Mononuclear cell (primary cell): ENCODE results near the gene DPY30. TPM values are rescaled to one million over a fixed set of nuclear protein-coding genes. Genes with fewer than 3 reads are reported as not detected.
"Not testable (repeated sequence)": the region's sequence is repeated elsewhere in the genome, so short reads cannot be mapped to it uniquely, and the experiment has no call there.

Source experiments
- H3K27me3 ChIP-seq: 2 replicates; pipeline ENCODE4 v1.6.0; 2011; ENCODE audit warnings: low read length, control low read depth; ENCODE audit not compliant: insufficient read depth
- H3K4me1 ChIP-seq: 2 replicates; pipeline ENCODE4 v1.5.1; 2011; ENCODE audit warnings: mild to moderate bottlenecking, low read length, control low read depth; ENCODE audit not compliant: insufficient read depth
- H3K4me3 ChIP-seq: 2 replicates; pipeline ENCODE4 v1.5.1; 2011; ENCODE audit warnings: mild to moderate bottlenecking, low read length, moderate library complexity
- H3K9me3 ChIP-seq: 2 replicates; pipeline ENCODE4 v1.5.1; 2011; ENCODE audit warnings: low read depth, mild to moderate bottlenecking, control low read depth, low read length
- total RNA-seq: library from RNA; depleted of rRNA; stranded (reverse); fragments of >200 nt; gene quantifications from one replicate; pipeline ENCODE4 v1.2.3, GENCODE V29; 2012

The DPY30 gene
- 9.3 TPM for total RNA-seq

DNA sequence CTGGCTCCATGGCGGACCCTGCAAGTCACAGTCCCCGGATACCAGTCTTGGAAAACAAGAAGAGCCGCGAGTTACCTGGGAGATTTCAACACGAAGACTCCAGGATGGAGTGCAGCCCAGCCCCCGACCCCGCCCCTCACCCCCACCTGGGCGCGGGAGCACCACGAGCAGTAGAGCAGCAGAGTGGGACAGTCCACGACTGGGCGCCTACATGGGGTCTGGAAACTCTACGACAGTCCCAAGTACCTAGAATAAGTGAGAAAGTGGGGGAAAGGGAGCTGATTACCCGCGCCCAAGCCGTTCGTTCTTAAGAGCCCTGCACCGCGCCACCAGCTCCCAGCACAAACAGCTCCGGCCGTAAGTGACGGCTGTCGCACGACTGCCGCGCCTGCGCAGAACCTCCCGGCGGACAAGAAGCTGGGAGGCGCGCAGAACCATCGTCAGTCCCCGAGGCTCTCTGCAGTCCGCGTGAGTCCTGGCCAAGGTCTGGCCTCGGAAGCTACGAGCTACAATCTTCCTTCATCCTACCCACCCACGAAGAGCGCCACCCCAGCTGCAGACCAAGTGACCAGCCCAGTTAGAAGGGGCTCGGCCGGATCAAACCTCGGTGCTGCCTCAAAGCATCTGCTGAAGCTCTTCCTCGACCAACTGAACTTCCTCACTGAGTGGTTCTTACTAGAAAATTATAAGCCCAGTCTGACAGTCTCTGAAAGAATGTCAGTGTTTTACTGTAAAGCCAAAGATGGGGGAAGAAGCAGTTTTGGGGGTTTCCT lies at the start of gene DPY30:
DPY30 (minus strand) TSS at position 359 of the 773 bp plus-strand sequence; CDS start at position 10, 349 bp downstream.
- Histone ChIP-seq H3K4me3 (peak within 1 kb of the TSS; percentile 59), H3K4me1 (peaks cover 13% of the 10 kb centered on the region), H3K27me3 (no peaks in the 10 kb centered on the region)

DNA sequence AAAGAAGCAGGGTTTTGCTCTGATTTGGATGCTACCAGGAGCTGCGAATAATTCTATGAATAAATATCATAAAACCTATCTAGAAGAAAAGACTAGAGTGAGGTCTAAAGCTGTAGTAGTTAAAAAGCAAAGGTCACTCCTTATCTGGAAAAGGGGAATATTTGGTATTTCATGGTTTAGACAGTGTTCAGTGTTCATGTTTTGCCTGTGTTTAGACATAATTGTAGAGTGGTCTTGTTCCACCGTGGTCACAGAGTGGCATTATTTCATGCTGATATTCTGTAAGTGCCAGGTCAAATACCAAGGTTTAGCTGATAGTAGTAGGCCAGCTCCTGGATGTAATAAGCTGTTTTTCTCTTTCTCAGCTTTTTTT lies 34.5 kb upstream of the DPY30 start:
- Histone ChIP-seq H3K4me1 (peaks cover 10% of the 10 kb centered on the region), H3K27me3 (no peaks in the 10 kb centered on the region), H3K9me3 (no peaks in the 10 kb centered on the region), H3K4me3 (no peak overlapping the region)

More for the DNA sequence above, at the start of gene DPY30:
- no peaks in the 10 kb centered on the region for H3K9me3 ChIP-seq

DNA sequence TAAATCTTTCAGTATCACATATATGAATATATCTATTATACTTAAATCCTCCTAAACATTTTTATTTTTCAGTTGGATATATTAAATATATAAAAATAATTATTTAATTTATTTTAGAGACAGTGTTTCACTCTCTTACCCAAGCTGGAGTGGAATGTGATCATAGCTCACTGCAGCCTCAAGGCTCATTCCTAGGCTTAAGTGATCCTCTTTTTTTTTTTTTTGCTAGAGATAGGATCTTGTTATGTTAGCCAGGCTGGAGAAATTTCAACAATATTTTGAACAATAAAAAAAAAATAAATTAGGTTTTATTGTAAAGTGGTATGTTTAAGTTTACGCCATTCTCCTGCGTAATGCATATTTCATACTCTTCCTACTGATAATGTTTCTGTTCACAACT lies 27.9 kb upstream of the DPY30 start:
- Histone ChIP-seq H3K4me3 (no peak overlapping the region), H3K27me3 (no peaks in the 10 kb centered on the region), H3K4me1 (peaks cover 45% of the 10 kb centered on the region), H3K9me3 (no peaks in the 10 kb centered on the region)

DNA sequence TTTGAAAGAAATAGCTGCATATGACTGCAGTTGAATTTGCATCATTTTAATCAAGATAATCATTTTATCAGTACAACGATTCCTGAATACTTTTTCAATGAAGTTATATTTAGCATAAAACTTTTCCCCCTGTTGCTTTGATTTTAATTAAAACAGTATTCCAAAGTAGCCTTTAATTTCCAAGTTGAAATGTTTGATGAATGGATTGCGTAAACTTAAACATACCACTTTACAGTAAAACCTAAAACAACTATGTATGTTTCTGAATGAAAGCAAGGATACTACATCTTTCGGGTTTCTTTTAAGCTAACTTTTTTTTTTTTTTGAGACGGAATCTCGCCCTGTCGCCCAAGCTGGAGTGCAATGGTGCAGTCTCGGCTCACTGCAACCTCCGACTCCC lies 25.1 kb upstream of the DPY30 start:
- Histone ChIP-seq H3K4me3 (peak overlapping the region; percentile 99), H3K27me3 (no peaks in the 10 kb centered on the region), H3K4me1 (peaks cover 44% of the 10 kb centered on the region)

DNA sequence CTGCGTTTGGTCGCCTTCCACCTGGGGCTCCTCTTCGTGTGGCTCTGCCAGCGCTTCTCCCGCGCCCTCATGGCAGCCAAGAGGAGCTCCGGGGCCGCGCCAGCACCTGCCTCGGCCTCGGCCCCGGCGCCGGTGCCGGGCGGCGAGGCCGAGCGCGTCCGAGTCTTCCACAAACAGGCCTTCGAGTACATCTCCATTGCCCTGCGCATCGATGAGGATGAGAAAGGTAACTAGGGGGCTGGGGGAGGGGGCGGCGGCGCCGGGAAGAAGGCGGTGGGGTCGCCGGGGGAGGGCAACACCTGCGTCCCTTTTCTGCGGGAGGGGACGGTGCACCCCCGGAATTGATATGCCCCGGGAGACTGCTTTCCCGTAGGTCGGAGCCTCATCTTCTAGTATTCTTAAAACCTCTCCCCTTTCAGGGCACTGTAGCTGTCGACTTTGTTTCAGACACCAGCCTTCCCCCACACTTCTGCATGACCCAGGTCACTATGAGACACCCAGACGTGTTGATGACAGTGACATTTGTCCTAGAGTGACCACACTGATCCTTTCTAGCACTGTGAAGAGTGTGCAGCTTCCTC lies 24.5 kb upstream of the DPY30 start:
- H3K9me3 ChIP-seq = no peaks in the 10 kb centered on the region
- peak overlapping the region; percentile 99 for H3K4me3 ChIP-seq
- peaks cover 40% of the 10 kb centered on the region for H3K4me1 ChIP-seq
- H3K27me3 ChIP-seq = no peaks in the 10 kb centered on the region

More for the DNA sequence above, 25.1 kb upstream of the DPY30 start:
- H3K9me3 ChIP-seq = no peaks in the 10 kb centered on the region

DNA sequence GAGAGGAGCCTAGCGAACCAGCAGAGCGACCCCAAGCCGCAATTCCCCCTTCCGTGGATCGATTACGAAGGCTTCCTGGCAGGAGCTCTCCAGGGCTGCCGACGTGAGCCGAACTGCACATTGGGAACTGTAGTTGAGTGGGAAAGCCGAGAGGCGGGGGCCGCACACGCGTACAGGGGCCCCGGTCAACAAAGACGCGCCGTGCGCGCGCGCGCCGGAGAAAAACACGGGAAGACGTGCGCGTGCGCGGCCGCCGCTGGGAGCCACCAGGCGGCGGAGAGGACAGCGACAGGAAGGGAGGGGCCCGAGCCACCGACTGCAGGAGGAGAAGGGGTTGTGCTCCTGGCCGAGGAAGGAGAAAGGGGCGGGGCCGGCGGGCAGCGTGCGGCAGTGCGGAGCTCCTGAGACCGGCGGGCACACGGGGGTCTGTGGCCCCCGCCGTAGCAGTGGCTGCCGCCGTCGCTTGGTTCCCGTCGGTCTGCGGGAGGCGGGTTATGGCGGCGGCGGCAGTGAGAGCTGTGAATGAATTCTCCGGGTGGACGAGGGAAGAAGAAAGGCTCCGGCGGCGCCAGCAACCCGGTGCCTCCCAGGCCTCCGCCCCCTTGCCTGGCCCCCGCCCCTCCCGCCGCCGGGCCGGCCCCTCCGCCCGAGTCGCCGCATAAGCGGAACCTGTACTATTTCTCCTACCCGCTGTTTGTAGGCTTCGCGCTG lies 23.9 kb upstream of the DPY30 start, which contains the start of gene SPAST:
SPAST (plus strand) TSS at position 247 of the 711 bp plus-strand sequence; CDS start at position 523, 276 bp downstream.
- Histone ChIP-seq H3K9me3 (no peaks in the 10 kb centered on the region), H3K4me1 (peaks cover 33% of the 10 kb centered on the region), H3K4me3 (peak within 1 kb of the TSS; percentile 99), H3K27me3 (no peaks in the 10 kb centered on the region)

DNA sequence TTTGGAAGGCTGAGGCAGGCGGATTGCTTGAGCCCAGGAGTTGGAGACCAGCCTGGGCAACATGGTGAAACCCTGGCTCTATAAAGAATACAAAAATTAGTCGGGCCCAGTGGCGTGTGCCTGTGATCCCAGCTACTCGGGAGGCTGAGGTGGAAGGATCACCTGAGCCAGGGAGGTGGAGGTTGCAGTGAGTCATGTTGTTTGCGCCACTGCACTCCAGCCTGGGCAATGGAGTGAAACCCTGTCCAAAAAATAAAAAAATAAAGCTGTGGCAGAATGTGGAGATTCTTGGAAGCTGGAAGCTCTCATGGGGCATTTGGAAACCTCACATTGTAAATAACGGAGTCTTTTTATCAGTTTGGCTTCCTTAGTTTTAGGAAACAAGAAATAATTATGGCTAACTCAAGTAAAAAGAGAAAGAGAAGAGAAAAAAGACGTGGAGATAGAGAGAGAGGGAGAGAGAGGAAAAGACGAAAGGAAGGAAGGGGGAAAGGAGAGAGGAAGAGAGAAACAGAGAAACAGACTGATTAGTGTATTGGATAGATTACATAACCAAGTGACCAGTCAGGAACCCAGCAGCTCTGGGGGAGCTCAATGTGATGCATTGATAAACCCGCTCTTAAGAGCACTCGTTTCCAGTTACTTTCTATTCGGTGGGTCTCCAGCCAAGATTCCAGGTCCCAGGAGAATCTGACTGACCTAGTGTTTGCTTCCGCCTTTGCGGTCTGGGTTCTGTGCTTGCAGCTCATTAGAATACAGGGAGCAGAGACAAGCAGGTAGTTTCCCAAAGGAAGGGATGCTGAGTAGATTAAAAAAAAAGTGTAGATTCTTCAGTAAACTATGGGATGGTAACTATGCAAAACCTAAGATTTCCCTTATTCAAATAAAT lies 22.6 kb upstream of the DPY30 start:
- Histone ChIP-seq H3K4me3 (peak overlapping the region; percentile 99), H3K27me3 (no peaks in the 10 kb centered on the region), H3K9me3 (no peaks in the 10 kb centered on the region), H3K4me1 (peaks cover 30% of the 10 kb centered on the region)

DNA sequence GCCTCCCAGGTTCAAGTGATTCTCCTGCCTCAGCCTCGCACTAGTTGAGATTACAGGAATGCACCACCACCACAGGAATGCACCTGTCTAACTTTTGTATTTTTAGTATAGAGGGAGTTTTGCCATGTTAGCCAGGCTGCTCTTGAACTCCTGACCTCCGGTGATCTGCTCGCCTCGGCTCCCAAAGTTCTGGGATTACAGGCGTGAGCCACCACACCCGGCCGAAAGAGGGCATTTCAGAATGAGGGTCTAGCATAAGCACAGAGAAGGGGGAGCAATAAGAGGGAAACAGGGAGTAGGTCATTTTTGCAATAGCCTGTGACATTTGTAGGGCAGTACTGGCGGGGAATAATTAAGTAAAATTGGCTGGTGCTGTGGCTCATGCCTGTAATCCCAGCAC lies 21.8 kb upstream of the DPY30 start:
- no peaks in the 10 kb centered on the region for H3K27me3 ChIP-seq
- no peak overlapping the region for H3K4me3 ChIP-seq
- H3K4me1 ChIP-seq = peaks cover 27% of the 10 kb centered on the region
- H3K9me3 ChIP-seq = no peaks in the 10 kb centered on the region

DNA sequence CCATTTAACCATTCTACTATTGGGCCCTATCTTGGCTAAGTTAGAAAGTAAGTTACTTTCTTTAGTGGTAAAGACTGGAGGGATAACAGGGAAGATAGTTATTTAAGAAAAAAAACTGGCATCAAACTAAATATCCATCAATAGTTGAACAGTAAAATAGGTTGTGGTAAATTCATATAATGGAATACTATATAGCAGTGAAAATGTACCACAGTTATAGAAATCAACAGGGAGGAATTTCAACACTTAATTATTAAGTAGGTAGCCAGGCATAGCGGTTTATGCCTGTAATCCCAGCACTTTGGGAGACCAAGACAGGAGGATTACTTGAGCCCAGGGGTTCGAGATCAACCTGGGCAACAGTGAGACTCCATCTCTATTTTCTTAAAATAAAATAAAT lies 20.7 kb upstream of the DPY30 start:
- H3K4me1 ChIP-seq = peaks cover 15% of the 10 kb centered on the region
- H3K27me3 ChIP-seq = no peaks in the 10 kb centered on the region
- H3K4me3 ChIP-seq = no peak overlapping the region
- no peaks in the 10 kb centered on the region for H3K9me3 ChIP-seq

DNA sequence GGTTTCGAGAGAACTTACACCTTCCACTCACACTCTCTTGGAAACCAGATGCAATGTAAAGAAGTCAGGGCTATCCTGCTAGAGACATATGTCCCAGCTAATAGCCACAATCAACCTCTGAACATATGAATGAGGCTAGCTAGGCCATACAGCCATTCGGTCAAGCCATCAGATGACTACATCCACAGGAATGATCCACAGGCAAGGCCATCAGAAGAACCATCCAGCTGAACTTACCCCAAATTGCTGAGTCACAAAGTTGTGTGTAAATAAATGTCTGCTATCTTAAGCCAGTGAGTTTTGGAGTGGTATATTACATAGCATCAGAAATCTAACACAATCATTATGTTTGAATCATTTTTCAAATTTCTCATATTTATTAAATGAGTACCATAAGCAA lies 18.5 kb upstream of the DPY30 start:
- Histone ChIP-seq H3K4me3 (no peak overlapping the region), H3K4me1 (peaks cover 9% of the 10 kb centered on the region), H3K9me3 (no peaks in the 10 kb centered on the region), H3K27me3 (no peaks in the 10 kb centered on the region)

DNA sequence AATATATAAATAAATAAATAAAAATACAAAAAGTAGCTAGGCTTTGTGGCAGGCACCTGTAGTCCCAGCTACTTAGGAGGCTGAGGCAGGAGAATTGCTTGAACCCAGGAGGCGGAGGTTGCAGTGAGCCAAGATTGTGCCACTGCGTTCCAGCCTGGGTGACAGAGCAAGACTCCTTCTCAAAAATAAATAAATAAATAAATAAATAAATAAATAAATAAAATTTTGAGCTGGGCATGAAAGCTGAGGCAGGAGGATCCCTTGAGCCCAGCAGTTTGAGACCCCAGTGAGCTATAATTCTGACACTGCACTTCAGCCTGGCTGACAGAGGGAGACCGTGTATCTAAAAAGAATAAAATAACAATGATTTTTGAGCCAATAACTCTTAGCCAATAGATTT lies 15.0 kb upstream of the DPY30 start:
- H3K4me1 ChIP-seq, H3K9me3 ChIP-seq, H3K27me3 ChIP-seq, H3K4me3 ChIP-seq: not testable (repeated sequence)

DNA sequence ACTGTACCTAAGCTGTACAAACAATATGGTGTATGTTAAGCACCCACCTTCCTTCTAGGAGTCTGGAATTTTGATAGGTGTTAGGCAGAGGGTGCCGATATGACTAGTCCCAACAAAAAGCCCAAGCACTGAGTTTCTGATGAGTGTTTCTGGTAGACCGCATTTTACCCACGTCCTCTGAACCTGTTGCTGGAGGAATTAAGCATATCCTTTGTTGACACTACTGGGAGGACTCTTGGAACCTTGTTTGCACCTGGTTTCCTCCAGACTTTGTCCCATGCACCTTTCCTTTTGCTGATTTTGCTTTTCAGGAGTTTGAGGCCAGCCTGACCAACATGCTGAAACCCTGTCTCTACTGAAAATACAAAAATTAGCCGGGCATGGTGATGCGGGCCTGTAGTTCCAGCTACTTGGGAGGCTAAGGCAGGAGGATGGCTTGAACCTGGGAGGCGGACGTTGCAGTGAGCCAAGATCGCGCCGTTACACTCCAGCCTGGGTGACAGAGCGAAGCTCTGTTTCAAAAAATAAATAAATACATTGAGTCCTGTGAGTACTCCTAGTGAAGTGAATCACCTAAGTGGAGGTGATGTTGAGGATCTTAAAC lies 12.3 kb upstream of the DPY30 start:
- Histone ChIP-seq H3K4me1 (no peaks in the 10 kb centered on the region), H3K9me3 (no peaks in the 10 kb centered on the region), H3K4me3 (no peak overlapping the region), H3K27me3 (no peaks in the 10 kb centered on the region)

DNA sequence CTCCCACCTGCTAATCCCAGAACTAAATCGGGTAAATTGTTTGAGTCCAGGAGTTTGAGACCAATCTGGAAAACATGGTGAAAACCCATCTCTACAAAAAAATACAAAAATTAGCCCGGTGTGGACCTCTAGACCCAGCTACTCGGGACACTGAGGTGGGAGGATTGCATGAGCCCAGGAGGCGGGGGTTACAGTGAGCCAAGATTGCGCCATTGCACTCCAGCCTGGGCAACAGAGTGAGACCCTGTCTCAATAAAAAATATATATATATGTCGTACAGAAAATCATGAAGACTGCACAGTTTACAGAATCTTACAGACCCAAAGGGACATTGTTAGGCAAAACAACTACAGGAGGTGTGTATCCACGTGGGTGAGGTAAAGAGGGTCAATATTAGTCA lies 4.0 kb upstream of the DPY30 start:
- no peaks in the 10 kb centered on the region for H3K9me3 ChIP-seq
- no peak overlapping the region for H3K4me3 ChIP-seq
- peaks cover 11% of the 10 kb centered on the region for H3K4me1 ChIP-seq
- no peaks in the 10 kb centered on the region for H3K27me3 ChIP-seq

DNA sequence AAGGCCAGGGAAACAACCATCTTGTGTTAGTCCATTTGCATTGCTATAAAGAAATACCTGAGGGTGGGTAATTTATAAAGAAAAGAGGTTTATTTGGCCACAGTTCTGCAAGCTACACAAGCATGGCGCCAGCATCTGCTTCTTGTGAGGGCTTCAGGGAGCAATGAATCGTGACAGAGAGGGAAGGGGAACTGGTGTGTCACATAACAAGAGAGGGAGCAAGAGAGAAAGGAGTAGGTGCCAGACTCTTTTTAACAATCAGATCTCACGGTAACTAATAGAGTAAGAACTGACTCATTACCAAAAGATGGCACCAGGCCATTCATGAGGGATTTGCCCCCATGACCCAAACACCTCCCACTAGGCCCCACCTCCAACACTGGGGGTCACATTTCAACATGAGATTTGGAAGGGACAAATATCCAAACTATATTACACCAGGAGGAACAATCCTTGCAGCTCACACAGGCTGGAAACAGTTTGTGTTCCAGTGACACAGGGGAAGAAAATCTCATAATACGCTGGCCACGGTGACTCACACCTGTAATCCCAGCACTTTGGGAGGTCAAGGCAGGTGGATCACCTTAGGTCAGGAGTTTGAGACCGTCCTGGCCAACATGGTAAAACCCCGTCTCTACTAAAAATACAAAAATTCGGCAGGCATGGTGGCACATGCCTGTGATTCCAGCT lies 5.3 kb downstream of the DPY30 start:
- H3K9me3 ChIP-seq, H3K27me3 ChIP-seq, H3K4me3 ChIP-seq, H3K4me1 ChIP-seq: not testable (repeated sequence)
